GM12801 (cell line): ENCODE measurements around the gene VIPAS39.

Experiments
- TF ChIP-seq, protein P1 (sequence below): IDR thresholded peaks from one replicate; pipeline ENCODE4 v1.5.1; 2011; ENCODE audit warnings: control low read depth; ENCODE audit not compliant: insufficient read length; ENCODE audit errors: extremely low read depth

Gene VIPAS39

DNA sequence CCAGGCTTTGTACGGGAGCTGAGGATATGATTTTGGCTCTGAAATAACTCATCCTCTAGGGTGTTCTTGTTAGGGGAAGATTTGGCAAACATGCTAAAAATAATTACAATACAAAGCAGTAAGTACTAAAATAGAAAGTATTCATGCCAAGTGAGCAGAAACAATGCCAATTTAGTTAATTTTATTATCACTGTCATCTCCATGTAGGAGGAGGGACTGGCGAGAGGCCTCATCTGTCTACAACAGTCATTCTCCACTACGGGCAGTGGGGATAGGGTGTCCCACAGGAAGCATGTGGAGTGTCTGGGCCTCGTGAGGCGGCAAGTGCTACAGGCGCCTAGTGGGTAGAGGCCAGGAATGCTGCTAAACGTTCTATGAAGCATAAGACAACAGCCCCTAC, 37.9 kb upstream of the VIPAS39 start:
- TF ChIP-seq, protein P1, sequence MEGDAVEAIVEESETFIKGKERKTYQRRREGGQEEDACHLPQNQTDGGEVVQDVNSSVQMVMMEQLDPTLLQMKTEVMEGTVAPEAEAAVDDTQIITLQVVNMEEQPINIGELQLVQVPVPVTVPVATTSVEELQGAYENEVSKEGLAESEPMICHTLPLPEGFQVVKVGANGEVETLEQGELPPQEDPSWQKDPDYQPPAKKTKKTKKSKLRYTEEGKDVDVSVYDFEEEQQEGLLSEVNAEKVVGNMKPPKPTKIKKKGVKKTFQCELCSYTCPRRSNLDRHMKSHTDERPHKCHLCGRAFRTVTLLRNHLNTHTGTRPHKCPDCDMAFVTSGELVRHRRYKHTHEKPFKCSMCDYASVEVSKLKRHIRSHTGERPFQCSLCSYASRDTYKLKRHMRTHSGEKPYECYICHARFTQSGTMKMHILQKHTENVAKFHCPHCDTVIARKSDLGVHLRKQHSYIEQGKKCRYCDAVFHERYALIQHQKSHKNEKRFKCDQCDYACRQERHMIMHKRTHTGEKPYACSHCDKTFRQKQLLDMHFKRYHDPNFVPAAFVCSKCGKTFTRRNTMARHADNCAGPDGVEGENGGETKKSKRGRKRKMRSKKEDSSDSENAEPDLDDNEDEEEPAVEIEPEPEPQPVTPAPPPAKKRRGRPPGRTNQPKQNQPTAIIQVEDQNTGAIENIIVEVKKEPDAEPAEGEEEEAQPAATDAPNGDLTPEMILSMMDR: no peak

DNA sequence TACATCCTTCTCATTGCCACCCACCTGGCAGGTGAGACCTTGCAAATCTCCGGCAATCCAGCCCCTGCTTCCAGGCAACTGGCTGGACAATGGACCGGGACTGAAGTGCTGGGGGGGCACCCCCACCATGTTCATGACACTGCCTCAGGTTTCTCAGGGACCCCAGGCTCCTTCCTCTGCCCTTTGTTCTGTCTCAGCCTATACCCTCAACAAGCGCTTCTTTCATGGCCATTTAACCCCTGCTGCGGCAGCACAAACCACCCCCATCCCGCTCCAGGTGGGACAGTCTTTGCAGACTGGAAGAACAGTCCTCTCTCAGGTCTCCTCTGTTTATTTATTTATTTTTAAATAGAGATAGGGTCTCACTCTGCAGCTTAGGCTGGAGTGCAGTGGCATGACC, 33.7 kb upstream of the VIPAS39 start:
- TF ChIP-seq, protein P1: no peak

DNA sequence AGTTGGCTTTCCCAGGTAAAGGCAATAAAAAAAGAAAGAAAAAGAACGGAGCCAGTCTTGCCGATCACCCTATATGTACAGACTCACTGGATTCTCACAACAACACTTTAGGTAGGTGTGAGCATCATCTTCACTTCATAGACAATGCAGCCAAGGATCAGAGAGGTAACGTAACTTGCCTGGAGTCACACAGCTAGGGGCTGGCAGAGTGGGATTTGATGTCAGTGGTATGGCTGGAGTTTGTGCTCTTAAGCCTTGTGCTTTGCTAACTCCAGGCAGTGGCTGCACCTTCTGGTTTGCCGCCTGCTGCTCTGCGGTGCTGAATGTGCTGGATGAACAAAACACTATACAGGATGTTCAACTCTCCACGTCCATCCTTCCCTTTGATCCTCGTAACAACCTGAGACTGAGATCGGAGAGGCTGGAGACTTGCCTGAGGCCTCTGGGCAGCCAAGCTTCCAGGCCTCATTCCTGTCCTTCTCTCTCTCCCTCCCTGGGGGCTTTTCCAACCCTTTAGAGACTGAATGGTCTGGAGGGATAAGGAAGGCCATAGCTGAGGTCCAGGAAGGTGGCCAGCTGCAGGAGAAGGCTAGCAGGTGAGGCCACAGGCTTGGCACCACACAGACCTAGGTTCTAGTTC, 33.1 kb upstream of the VIPAS39 start:
- TF ChIP-seq, protein P1: no peak

DNA sequence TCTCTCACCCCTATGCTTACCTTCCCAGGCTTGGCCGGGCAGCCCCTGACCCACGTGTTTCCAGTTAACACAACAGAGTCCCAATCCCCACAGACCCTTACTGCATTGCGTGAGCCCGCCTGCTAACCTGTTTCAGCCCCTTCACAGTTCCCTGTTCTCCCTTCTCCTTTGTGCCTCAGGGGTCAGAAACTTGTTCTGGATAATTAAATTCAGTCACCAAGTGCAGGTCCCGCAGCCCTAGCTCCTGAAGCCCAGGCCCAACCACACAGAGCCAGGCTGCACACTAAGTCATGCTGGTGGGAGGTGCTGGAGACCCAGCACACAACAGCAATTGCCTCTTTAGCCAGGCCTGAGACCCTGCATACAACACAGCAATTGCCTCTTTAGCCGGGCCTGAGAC, 31.6 kb upstream of the VIPAS39 start:
- TF ChIP-seq, protein P1: no peak

DNA sequence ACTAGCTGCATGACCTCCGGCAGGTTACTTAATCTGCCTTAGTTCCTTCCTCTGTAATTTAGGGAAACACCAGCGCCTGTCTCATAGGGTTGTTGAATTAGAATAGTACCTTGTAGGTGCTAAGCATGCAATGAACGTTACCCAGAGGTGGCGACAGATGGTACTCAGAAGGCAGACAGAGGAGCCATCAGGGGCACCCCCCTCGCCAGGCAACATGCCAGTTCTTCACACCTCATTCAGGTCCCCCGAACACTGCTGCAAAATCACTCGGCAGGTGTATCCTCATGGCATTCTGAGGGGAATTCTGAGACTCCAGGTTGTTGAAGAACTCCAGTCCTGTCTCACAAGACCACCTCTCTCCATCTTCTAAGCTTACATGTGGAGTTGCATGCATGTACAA, 31.2 kb upstream of the VIPAS39 start:
- TF ChIP-seq, protein P1: no peak

DNA sequence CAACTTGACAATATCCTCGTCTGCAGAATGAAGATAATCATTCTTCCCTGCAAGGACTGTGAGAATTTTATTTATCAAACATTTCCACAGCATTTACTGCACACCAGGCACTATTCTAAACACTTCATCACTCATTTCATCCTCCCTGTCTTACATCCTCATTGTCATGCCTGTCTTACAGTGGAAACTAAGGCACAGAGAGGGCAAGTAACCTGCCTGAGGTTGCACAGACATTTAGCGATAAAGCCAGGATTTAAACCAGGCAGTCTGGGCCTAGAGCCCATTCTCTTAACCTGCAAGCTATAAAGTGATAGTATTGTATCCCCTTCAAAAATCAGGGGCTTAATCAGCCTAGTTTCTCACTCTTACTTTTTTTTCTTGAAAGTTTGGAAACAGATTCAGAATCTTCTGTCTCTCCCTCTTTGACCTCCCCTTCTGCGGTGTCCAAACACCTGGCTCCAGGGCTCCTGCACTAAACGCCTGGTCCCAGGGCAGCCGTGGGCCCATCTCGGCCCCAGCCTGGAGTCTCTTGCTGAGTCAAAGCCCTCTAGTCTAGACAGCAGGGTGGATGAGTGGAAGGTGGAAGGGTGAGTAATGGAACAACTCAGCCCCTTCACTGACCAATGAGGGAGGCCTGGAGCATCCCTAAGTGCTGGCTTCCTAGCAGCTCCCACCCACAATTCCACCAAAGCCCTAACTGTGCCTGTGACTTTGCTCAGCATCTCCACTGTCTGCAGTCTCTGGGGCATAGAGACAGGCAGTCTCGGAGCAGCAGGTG, 28.7 kb upstream of the VIPAS39 start:
- TF ChIP-seq, protein P1: no peak

DNA sequence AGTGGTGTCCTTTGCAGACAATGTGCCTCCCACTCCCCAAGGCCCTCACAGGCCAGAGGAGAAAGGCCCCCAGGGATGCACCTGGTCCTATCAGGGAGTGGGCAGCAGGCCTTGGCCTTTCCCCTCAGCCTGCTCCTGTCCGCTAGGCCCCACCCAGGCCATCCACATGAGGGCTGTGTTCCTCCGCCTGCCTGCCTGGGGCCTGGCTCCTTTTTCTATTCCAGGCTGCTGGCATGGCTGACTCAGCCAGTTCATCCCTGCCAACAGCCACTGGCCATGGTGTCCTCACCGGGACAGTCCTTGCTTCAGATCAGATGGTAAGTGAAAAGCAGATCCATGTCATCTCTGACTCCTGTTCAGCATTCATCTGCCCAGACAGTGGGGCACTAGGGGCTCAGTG, 27.9 kb upstream of the VIPAS39 start:
- TF ChIP-seq, protein P1: no peak
